ENCODE data around the gene MRPL11. TPM values are rescaled to one million over a fixed set of nuclear protein-coding genes. Genes with fewer than 3 reads are reported as not detected.

MRPL11 gene
- total and polyA plus RNA-seq, 2 of the 13 experiments (the other 11 are each of a cell fraction or from before 2014, with no cell fraction given): 72.9 to 176 TPM

- no peak for TF ChIP-seq IKZF5 (CRISPR knock-in tag; IDR thresholded peaks at IDR 0.05)
- TF ChIP-seq MAFK (conservative IDR thresholded peaks at IDR 0.05 in 1 of 2, IDR thresholded peaks at IDR 0.05 in 1 of 2; ENCODE audit: low read length in 2 of 2): no peak
- TF ChIP-seq ZNF768 (CRISPR knock-in tag; IDR thresholded peaks at IDR 0.05): peak; percentile 33; the same call in 1 of the 2 replicates
- TF ChIP-seq RBM39 (IDR thresholded peaks at IDR 0.05; ENCODE audit: low read depth, low read length, poor library complexity, severe bottlenecking): no peak
- TF ChIP-seq ZNF558 (CRISPR knock-in tag; IDR thresholded peaks at IDR 0.05; ENCODE audit: borderline replicate concordance): no peak
- no peak for TF ChIP-seq ZSCAN5A (CRISPR knock-in tag; IDR thresholded peaks at IDR 0.05; ENCODE audit: borderline replicate concordance)
- no peak for TF ChIP-seq ZNF264 (CRISPR knock-in tag; IDR thresholded peaks at IDR 0.05)
- TF ChIP-seq THRA (CRISPR knock-in tag; IDR thresholded peaks at IDR 0.05; ENCODE audit: borderline replicate concordance): peak; percentile 68; the same call in 1 of the 2 replicates
- TF ChIP-seq NFKB2 (CRISPR knock-in tag; IDR thresholded peaks at IDR 0.05; ENCODE audit: borderline replicate concordance): 0 out of 2 replicates have a peak, but pooled peaks have one; percentile 11
- TF ChIP-seq BCLAF1 (IDR thresholded peaks at IDR 0.05): no peak
- TF ChIP-seq ZNF576 (CRISPR knock-in tag; IDR thresholded peaks at IDR 0.05): peak; percentile 62; the same call in 1 of the 2 replicates
- no peak for TF ChIP-seq MTA3 (CRISPR knock-in tag; IDR thresholded peaks at IDR 0.05)
- peak; percentile 20; the same call in 1 of the 2 replicates for TF ChIP-seq TFDP1 (CRISPR knock-in tag; IDR thresholded peaks at IDR 0.05; ENCODE audit: borderline replicate concordance)
- TF ChIP-seq ZNF350 (CRISPR knock-in tag; IDR thresholded peaks at IDR 0.05; ENCODE audit: borderline replicate concordance, low read depth): peak; percentile 88; the same call in 1 of the 2 replicates
- peak; percentile 18 for TF ChIP-seq ZNF605 (CRISPR knock-in tag; IDR thresholded peaks at IDR 0.05)
- no peak for TF ChIP-seq FOSL1 (CRISPR knock-in tag; IDR thresholded peaks at IDR 0.05; ENCODE audit: borderline replicate concordance)
- TF ChIP-seq ZNF781 (CRISPR knock-in tag; IDR thresholded peaks at IDR 0.05; ENCODE audit: borderline replicate concordance, not compliant biosample characterization): peak; percentile 68
- peak; percentile 64 for TF ChIP-seq IRF2 (CRISPR knock-in tag; IDR thresholded peaks at IDR 0.05)
- peak; percentile 73; the same call in 1 of the 2 replicates for TF ChIP-seq MYC (CRISPR knock-in tag; IDR thresholded peaks at IDR 0.05; ENCODE audit: borderline replicate concordance)
Measured at GRCh38 chr11:66438504-66439466, at the start of gene MRPL11 (continued).

Measured in HepG2 (cell line).